ENCODE results near the gene MRM2.

DNA sequence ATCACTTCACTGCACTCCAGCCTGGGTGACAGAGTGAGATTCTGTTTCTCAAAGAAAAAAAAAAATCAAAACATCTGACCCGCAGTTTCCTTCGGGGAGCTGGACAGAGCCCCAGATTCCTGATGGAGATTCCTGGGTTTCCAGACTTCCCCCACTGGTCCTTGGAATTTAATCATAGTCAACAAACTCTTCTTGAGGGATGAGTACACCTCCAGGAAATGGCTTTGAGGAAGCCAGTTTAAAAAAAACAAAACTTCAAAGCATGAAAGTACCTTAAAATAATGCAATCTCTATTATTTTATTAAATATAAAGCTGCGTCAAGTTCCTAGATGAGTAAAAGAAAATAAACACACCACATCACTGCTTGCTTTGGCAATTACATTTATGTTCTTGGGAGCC is 8.1 kb downstream of the MRM2 start:
- no peak for TF ChIP-seq TAF1 (IDR thresholded peaks at IDR 0.05; ENCODE audit: low read depth, low read length)
- no peak for TF ChIP-seq POLR2AphosphoS5 (IDR thresholded peaks at IDR 0.05; ENCODE audit: low read depth, low read length)
- TF ChIP-seq POLR2A (IDR thresholded peaks at IDR 0.05; ENCODE audit: low read depth, low read length) = no peak
- TF ChIP-seq SPI1 (IDR thresholded peaks at IDR 0.05; ENCODE audit: low read depth, low read length) = no peak
- no peak for TF ChIP-seq PAX5 (IDR thresholded peaks at IDR 0.05; ENCODE audit: insufficient read depth, low read length, severe bottlenecking)
- no peak for TF ChIP-seq POU2F2 (IDR thresholded peaks at IDR 0.05; ENCODE audit: low read depth, low read length)
